Activated B cell treated with CpG ODN at 0.5 μM for 24 hours (primary cell): ENCODE data around the gene BRD4. TPM values are rescaled to one million over a fixed set of nuclear protein-coding genes. Genes with fewer than 3 reads are reported as not detected.

Source experiments
- ATAC-seq: fragments of 200-7000 bp; cut with Tn5 transposase; one replicate; pipeline ENCODE4 v1.10.0; 2021; ENCODE audit warnings: low read depth, mild to moderate bottlenecking, moderate library complexity
- CTCF ChIA-PET: fragments of 350-600 bp; sonication (Branson Sonifier 250); formaldehyde crosslinking; loops from one replicate; lab custom pipeline; 2021; ENCODE audit warnings: antibody characterized with exemption; lab: Charles Lee
- POLR2A ChIA-PET: fragments of 350-600 bp; sonication (Branson Sonifier 250); formaldehyde crosslinking; loops from one replicate; lab custom pipeline; 2021; ENCODE audit warnings: antibody characterized with exemption; lab: Charles Lee
- DNase-seq: peaks from one replicate; pipeline ENCODE4 v3.0.0; 2022
- H3K27ac Mint-ChIP-seq: one replicate; pipeline ENCODE4 v1.8.0; 2020; ENCODE audit warnings: mixed read lengths
- H3K27me3 Mint-ChIP-seq: one replicate; pipeline ENCODE4 v1.8.0; 2021; ENCODE audit warnings: mixed read lengths
- H3K36me3 Mint-ChIP-seq: one replicate; pipeline ENCODE4 v1.8.0; 2021; ENCODE audit warnings: low read depth, mixed read lengths
- H3K4me1 Mint-ChIP-seq: one replicate; pipeline ENCODE4 v1.8.0; 2021; ENCODE audit warnings: mixed read lengths
- H3K4me3 Mint-ChIP-seq: one replicate; pipeline ENCODE4 v1.8.0; 2020; ENCODE audit warnings: mild to moderate bottlenecking, mixed read lengths
- H3K9me3 Mint-ChIP-seq: one replicate; pipeline ENCODE4 v1.8.0; 2020; ENCODE audit warnings: mixed read lengths
- CTCF ChIP-seq: fragments of 200-600 bp; IDR thresholded peaks from one replicate; pipeline ENCODE4 v1.8.0; 2022; ENCODE audit warnings: antibody characterized with exemption, mild to moderate bottlenecking
- intact Hi-C: fragments of 100-400 bp; cut with micrococcal nuclease; formaldehyde crosslinking; loops from one replicate; pipeline ENCODE4 v1.15.1; 2024
- total RNA-seq: library from RNA; stranded (reverse); gene quantifications from 2 replicates; pipeline ENCODE4 v1.2.3, GENCODE V29; 2022

BRD4 gene
- total RNA-seq, 1 donor from 2014 or later, result 164 TPM

GRCh38 chr19:15237759-15238638 is 94.3 kb downstream of the BRD4 start:
- Mint-ChIP-seq H3K4me1 (peaks cover 16% of the 10 kb centered on the region), H3K4me3 (no peak overlapping the region), H3K36me3 (peaks cover 61% of the 10 kb centered on the region), H3K9me3 (no peaks in the 10 kb centered on the region), H3K27ac (no peak overlapping the region), H3K27me3 (no peaks in the 10 kb centered on the region)
- ChIA-PET CTCF (no interaction called here), POLR2A (interaction anchor here (0.7 to 0.8 kb wide), 2 partner anchors 115 to 141 kb away, joined by 3 to 4 read pairs; no protein-coding TSS in a partner anchor)
- no peak for ATAC-seq
- no peak for DNase-seq
- no peak for TF ChIP-seq CTCF
- intact Hi-C loops, result loop anchor here (10.0 kb wide), 1 partner anchor 63 kb away; no protein-coding TSS in a partner anchor

- ChIA-PET POLR2A (interaction anchor here (0.7 to 0.8 kb wide), 2 partner anchors 116 to 142 kb away, joined by 3 to 4 read pairs; no protein-coding TSS in a partner anchor), CTCF (no interaction called here)
- Mint-ChIP-seq H3K27me3 (peaks cover 3% of the 10 kb centered on the region), H3K4me1 (peaks cover 22% of the 10 kb centered on the region), H3K27ac (no peak overlapping the region), H3K4me3 (no peak overlapping the region), H3K36me3 (peaks cover 53% of the 10 kb centered on the region), H3K9me3 (no peaks in the 10 kb centered on the region)
- TF ChIP-seq CTCF, result no peak
- intact Hi-C loops, result loop anchor here (10.0 kb wide), 1 partner anchor 62 kb away; no protein-coding TSS in a partner anchor
- no peak for DNase-seq
- no peak for ATAC-seq
Observed at GRCh38 chr19:15236886-15237285, 95.5 kb downstream of the BRD4 start.

- peaks cover 7% of the 10 kb centered on the region for H3K27me3 Mint-ChIP-seq
- TF ChIP-seq CTCF, result no peak
Observed at GRCh38 chr19:15235781-15236180, 96.6 kb downstream of the BRD4 start.

GRCh38 chr19:15234431-15235130 is 97.8 kb downstream of the BRD4 start:
- Mint-ChIP-seq H3K27ac (no peak overlapping the region), H3K27me3 (peaks cover 8% of the 10 kb centered on the region), H3K4me1 (peaks cover 26% of the 10 kb centered on the region), H3K4me3 (no peak overlapping the region), H3K9me3 (no peaks in the 10 kb centered on the region), H3K36me3 (peaks cover 36% of the 10 kb centered on the region)
- TF ChIP-seq CTCF, result no peak
- POLR2A ChIA-PET, result interaction anchor here (0.7 kb wide), 1 partner anchor 18 kb away, joined by 3 read pairs; no protein-coding TSS in a partner anchor
- DNase-seq, result no peak
- intact Hi-C loops, result loop anchor here (5.0 to 10.0 kb wide), 2 partner anchors 37 to 60 kb away; no protein-coding TSS in a partner anchor
- ATAC-seq, result no peak
- CTCF ChIA-PET, result interaction anchor here (0.6 kb wide), 1 partner anchor 319 kb away, joined by 3 read pairs; no protein-coding TSS in a partner anchor

More at GRCh38 chr19:15235781-15236180, 96.6 kb downstream of the BRD4 start:
- no peak for DNase-seq
- H3K4me1 Mint-ChIP-seq, result peaks cover 26% of the 10 kb centered on the region
- ChIA-PET POLR2A (no interaction called here), CTCF (no interaction called here)
- intact Hi-C loops, result loop anchor here (10.0 kb wide), 1 partner anchor 61 kb away; no protein-coding TSS in a partner anchor
- no peak for ATAC-seq
- no peak overlapping the region for H3K4me3 Mint-ChIP-seq
- H3K9me3 Mint-ChIP-seq, result no peaks in the 10 kb centered on the region
- no peak overlapping the region for H3K27ac Mint-ChIP-seq
- H3K36me3 Mint-ChIP-seq, result peaks cover 45% of the 10 kb centered on the region
